ENCODE measurements around the gene FOXM1. TPM values are rescaled to one million over a fixed set of nuclear protein-coding genes. Genes with fewer than 3 reads are reported as not detected.
"Not testable (repeated sequence)": the region's sequence is repeated elsewhere in the genome, so short reads cannot be mapped to it uniquely, and the experiment has no call there.

Gene FOXM1
- total and polyA plus RNA-seq, 2 donors, result 3.5 to 12.3 TPM

GRCh38 chr12:2864198-2864597, 12.8 kb downstream of the FOXM1 start:
- no peak overlapping the region for H3K27ac ChIP-seq (ENCODE audit: low read depth in 1 of 2, low read length in 1 of 2)
- no peaks in the 10 kb centered on the region for H3K27me3 ChIP-seq (ENCODE audit: control insufficient read depth in 2 of 2, insufficient read depth in 1 of 2, low read length in 1 of 2)
- H3K4me1 ChIP-seq (ENCODE audit: control insufficient read depth in 2 of 2, insufficient read depth in 2 of 2, low read length in 2 of 2), result no peaks in the 10 kb centered on the region
- H3K36me3 ChIP-seq (ENCODE audit: control insufficient read depth in 2 of 2, insufficient read depth in 2 of 2, low read length in 1 of 2), result peaks cover 64 to 75% of the 10 kb centered on the region in 2 donors
- WGBS, result over 99% methylated on average over 9 of the region's 9 CpGs
- H3K4me3 ChIP-seq (ENCODE audit: low read length in 2 of 2), result no peak overlapping the region
- no peak for DNase-seq (ENCODE audit: low read depth in 6 of 9, low spot score in 9 of 9)
- H3K9me3 ChIP-seq (ENCODE audit: control insufficient read depth in 2 of 2, insufficient read depth in 1 of 2, low read length in 1 of 2), result no peaks in the 10 kb centered on the region

GRCh38 chr12:2863402-2863801, 13.6 kb downstream of the FOXM1 start:
- H3K4me1 ChIP-seq (ENCODE audit: control insufficient read depth in 2 of 2, insufficient read depth in 2 of 2, low read length in 2 of 2); H3K4me3 ChIP-seq (ENCODE audit: low read length in 2 of 2); DNase-seq (ENCODE audit: low read depth in 6 of 9, low spot score in 9 of 9); H3K9me3 ChIP-seq (ENCODE audit: control insufficient read depth in 2 of 2, insufficient read depth in 1 of 2, low read length in 1 of 2); H3K27ac ChIP-seq (ENCODE audit: low read depth in 1 of 2, low read length in 1 of 2); H3K27me3 ChIP-seq (ENCODE audit: control insufficient read depth in 2 of 2, insufficient read depth in 1 of 2, low read length in 1 of 2): not testable (repeated sequence)
- WGBS, result 98% methylated on average over 7 of the region's 7 CpGs
- peaks cover 68 to 77% of the 10 kb centered on the region in 2 donors for H3K36me3 ChIP-seq (ENCODE audit: control insufficient read depth in 2 of 2, insufficient read depth in 2 of 2, low read length in 1 of 2)

GRCh38 chr12:2862876-2863275, 14.1 kb downstream of the FOXM1 start:
- Histone ChIP-seq H3K27ac (ENCODE audit: low read depth in 1 of 2, low read length in 1 of 2) (no peak overlapping the region), H3K9me3 (ENCODE audit: control insufficient read depth in 2 of 2, insufficient read depth in 1 of 2, low read length in 1 of 2) (no peaks in the 10 kb centered on the region), H3K36me3 (ENCODE audit: control insufficient read depth in 2 of 2, insufficient read depth in 2 of 2, low read length in 1 of 2) (peaks cover 68 to 77% of the 10 kb centered on the region in 2 donors), H3K4me1 (ENCODE audit: control insufficient read depth in 2 of 2, insufficient read depth in 2 of 2, low read length in 2 of 2) (no peaks in the 10 kb centered on the region), H3K27me3 (ENCODE audit: control insufficient read depth in 2 of 2, insufficient read depth in 1 of 2, low read length in 1 of 2) (no peaks in the 10 kb centered on the region), H3K4me3 (ENCODE audit: low read length in 2 of 2) (no peak overlapping the region)
- no peak for DNase-seq (ENCODE audit: low read depth in 6 of 9, low spot score in 9 of 9)
- WGBS, result 97% methylated on average over 7 of the region's 7 CpGs

- Histone ChIP-seq H3K27me3 (ENCODE audit: control insufficient read depth in 2 of 2, insufficient read depth in 1 of 2, low read length in 1 of 2) (no peaks in the 10 kb centered on the region), H3K36me3 (ENCODE audit: control insufficient read depth in 2 of 2, insufficient read depth in 2 of 2, low read length in 1 of 2) (peaks cover 59 to 72% of the 10 kb centered on the region in 2 donors), H3K9me3 (ENCODE audit: control insufficient read depth in 2 of 2, insufficient read depth in 1 of 2, low read length in 1 of 2) (no peaks in the 10 kb centered on the region), H3K4me3 (ENCODE audit: low read length in 2 of 2) (no peak overlapping the region), H3K27ac (ENCODE audit: low read depth in 1 of 2, low read length in 1 of 2) (no peak overlapping the region), H3K4me1 (ENCODE audit: control insufficient read depth in 2 of 2, insufficient read depth in 2 of 2, low read length in 2 of 2) (no peaks in the 10 kb centered on the region)
- DNase-seq (ENCODE audit: low read depth in 6 of 9, low spot score in 9 of 9), result no peak
Measured at GRCh38 chr12:2860170-2860569, 16.8 kb downstream of the FOXM1 start.

GRCh38 chr12:2858944-2859421, 18.0 kb downstream of the FOXM1 start:
- Histone ChIP-seq H3K27me3 (ENCODE audit: control insufficient read depth in 2 of 2, insufficient read depth in 1 of 2, low read length in 1 of 2) (no peaks in the 10 kb centered on the region), H3K9me3 (ENCODE audit: control insufficient read depth in 2 of 2, insufficient read depth in 1 of 2, low read length in 1 of 2) (no peaks in the 10 kb centered on the region), H3K27ac (ENCODE audit: low read depth in 1 of 2, low read length in 1 of 2) (no peak overlapping the region), H3K4me1 (ENCODE audit: control insufficient read depth in 2 of 2, insufficient read depth in 2 of 2, low read length in 2 of 2) (no peaks in the 10 kb centered on the region), H3K36me3 (ENCODE audit: control insufficient read depth in 2 of 2, insufficient read depth in 2 of 2, low read length in 1 of 2) (peaks cover 47 to 60% of the 10 kb centered on the region in 2 donors), H3K4me3 (ENCODE audit: low read length in 2 of 2) (no peak overlapping the region)
- WGBS, result 96% methylated on average over 12 of the region's 12 CpGs
- no peak for DNase-seq (ENCODE audit: low read depth in 6 of 9, low spot score in 9 of 9)

GRCh38 chr12:2858334-2858733, 18.6 kb downstream of the FOXM1 start:
- H3K4me3 ChIP-seq (ENCODE audit: low read length in 2 of 2), result no peak overlapping the region
- WGBS, result 98% methylated on average over 2 of the region's 2 CpGs
- H3K27ac ChIP-seq (ENCODE audit: low read depth in 1 of 2, low read length in 1 of 2), result no peak overlapping the region
- peaks cover 42 to 55% of the 10 kb centered on the region in 2 donors for H3K36me3 ChIP-seq (ENCODE audit: control insufficient read depth in 2 of 2, insufficient read depth in 2 of 2, low read length in 1 of 2)
- H3K4me1 ChIP-seq (ENCODE audit: control insufficient read depth in 2 of 2, insufficient read depth in 2 of 2, low read length in 2 of 2), result no peaks in the 10 kb centered on the region
- H3K27me3 ChIP-seq (ENCODE audit: control insufficient read depth in 2 of 2, insufficient read depth in 1 of 2, low read length in 1 of 2), result no peaks in the 10 kb centered on the region
- no peaks in the 10 kb centered on the region for H3K9me3 ChIP-seq (ENCODE audit: control insufficient read depth in 2 of 2, insufficient read depth in 1 of 2, low read length in 1 of 2)
- DNase-seq (ENCODE audit: low read depth in 6 of 9, low spot score in 9 of 9), result no peak

GRCh38 chr12:2857576-2857975, 19.4 kb downstream of the FOXM1 start:
- no peak overlapping the region for H3K4me3 ChIP-seq (ENCODE audit: low read length in 2 of 2)
- no peaks in the 10 kb centered on the region for H3K4me1 ChIP-seq (ENCODE audit: control insufficient read depth in 2 of 2, insufficient read depth in 2 of 2, low read length in 2 of 2)
- H3K27ac ChIP-seq (ENCODE audit: low read depth in 1 of 2, low read length in 1 of 2), result no peak overlapping the region
- H3K27me3 ChIP-seq (ENCODE audit: control insufficient read depth in 2 of 2, insufficient read depth in 1 of 2, low read length in 1 of 2), result no peaks in the 10 kb centered on the region
- peaks cover 34 to 48% of the 10 kb centered on the region in 2 donors for H3K36me3 ChIP-seq (ENCODE audit: control insufficient read depth in 2 of 2, insufficient read depth in 2 of 2, low read length in 1 of 2)
- WGBS, result 97% methylated on average over 7 of the region's 7 CpGs
- no peak for DNase-seq (ENCODE audit: low read depth in 6 of 9, low spot score in 9 of 9)
- no peaks in the 10 kb centered on the region for H3K9me3 ChIP-seq (ENCODE audit: control insufficient read depth in 2 of 2, insufficient read depth in 1 of 2, low read length in 1 of 2)

- Histone ChIP-seq H3K36me3 (ENCODE audit: control insufficient read depth in 2 of 2, insufficient read depth in 2 of 2, low read length in 1 of 2) (peaks cover 32 to 43% of the 10 kb centered on the region in 2 donors), H3K27ac (ENCODE audit: low read depth in 1 of 2, low read length in 1 of 2) (no peak within 1 kb of the TSS), H3K9me3 (ENCODE audit: control insufficient read depth in 2 of 2, insufficient read depth in 1 of 2, low read length in 1 of 2) (no peaks in the 10 kb centered on the region), H3K4me3 (ENCODE audit: low read length in 2 of 2) (no peak within 1 kb of the TSS), H3K27me3 (ENCODE audit: control insufficient read depth in 2 of 2, insufficient read depth in 1 of 2, low read length in 1 of 2) (no peaks in the 10 kb centered on the region), H3K4me1 (ENCODE audit: control insufficient read depth in 2 of 2, insufficient read depth in 2 of 2, low read length in 2 of 2) (no peaks in the 10 kb centered on the region)
- over 99% methylated on average over 3 of the region's 3 CpGs for WGBS
- no peak for DNase-seq (ENCODE audit: low read depth in 6 of 9, low spot score in 9 of 9)
Measured at GRCh38 chr12:2857021-2857431, 19.9 kb downstream of the FOXM1 start, which contains the start of gene TEX52. TSS of gene TEX52 (minus strand) at chr12:2857039. CDS start at chr12:2857026, 13 bp downstream.

GRCh38 chr12:2856051-2856450, 20.9 kb downstream of the FOXM1 start:
- H3K9me3 ChIP-seq (ENCODE audit: control insufficient read depth in 2 of 2, insufficient read depth in 1 of 2, low read length in 1 of 2), result no peaks in the 10 kb centered on the region
- WGBS, result 92% methylated on average over 3 of the region's 3 CpGs
- no peak overlapping the region for H3K27ac ChIP-seq (ENCODE audit: low read depth in 1 of 2, low read length in 1 of 2)

More at GRCh38 chr12:2856051-2856450, 20.9 kb downstream of the FOXM1 start:
- H3K27me3 ChIP-seq (ENCODE audit: control insufficient read depth in 2 of 2, insufficient read depth in 1 of 2, low read length in 1 of 2), result no peaks in the 10 kb centered on the region
- no peaks in the 10 kb centered on the region for H3K4me1 ChIP-seq (ENCODE audit: control insufficient read depth in 2 of 2, insufficient read depth in 2 of 2, low read length in 2 of 2)
- DNase-seq (ENCODE audit: low read depth in 6 of 9, low spot score in 9 of 9), result no peak
- no peak overlapping the region for H3K4me3 ChIP-seq (ENCODE audit: low read length in 2 of 2)
- H3K36me3 ChIP-seq (ENCODE audit: control insufficient read depth in 2 of 2, insufficient read depth in 2 of 2, low read length in 1 of 2), result peaks cover 32 to 38% of the 10 kb centered on the region in 2 donors

Measured in thymus (tissue), 11 donors.